ENCODE results near the gene RTKN2. TPM values are rescaled to one million over a fixed set of nuclear protein-coding genes. Genes with fewer than 3 reads are reported as not detected.

The RTKN2 gene
- total and polyA plus RNA-seq, 2 experiments from 2014 or later = 1.1 to 4.4 TPM

- H3K4me3 ChIP-seq = no peak overlapping the region
- no peak overlapping the region for H3K27ac ChIP-seq
- DNase-seq (ENCODE audit: low read depth in 1 of 2, low spot score in 1 of 2) = peak in 1 of 2 donors; percentile 59
- no peaks in the 10 kb centered on the region for H3K4me1 ChIP-seq (ENCODE audit: low read depth)
- H3K36me3 ChIP-seq = no peaks in the 10 kb centered on the region
- no peak for TF ChIP-seq CTCF (IDR thresholded peaks at IDR 0.05; ENCODE audit: low read depth, low read length)
- no peaks in the 10 kb centered on the region for H3K9me3 ChIP-seq (ENCODE audit: low read depth)
- no peaks in the 10 kb centered on the region for H3K27me3 ChIP-seq
Measured at GRCh38 chr10:62224606-62225005, 44.0 kb downstream of the RTKN2 start.

DNA sequence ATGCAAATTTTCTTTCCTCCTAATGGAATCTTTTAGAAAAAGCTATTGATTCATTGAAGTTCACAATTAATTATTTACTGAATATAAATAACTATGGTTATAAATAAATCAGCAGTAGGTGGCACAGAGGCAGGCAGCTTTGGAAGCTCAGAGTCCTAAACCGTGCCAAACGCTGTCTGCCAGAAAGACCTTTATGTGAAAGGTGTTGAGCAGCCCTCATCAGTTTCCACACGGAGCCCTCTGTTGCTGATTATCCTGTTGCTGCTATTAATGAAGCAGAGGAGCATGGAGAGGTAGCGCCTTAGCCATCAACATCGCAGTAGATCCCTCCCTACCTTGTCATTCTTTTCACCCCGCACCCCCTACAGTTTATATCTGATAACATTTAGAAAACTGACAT is 51.0 kb downstream of the RTKN2 start:
- H3K27me3 ChIP-seq = no peaks in the 10 kb centered on the region
- H3K4me3 ChIP-seq = no peak overlapping the region
- no peaks in the 10 kb centered on the region for H3K36me3 ChIP-seq
- TF ChIP-seq CTCF (IDR thresholded peaks at IDR 0.05; ENCODE audit: low read depth, low read length) = no peak
- no peak overlapping the region for H3K27ac ChIP-seq
- H3K4me1 ChIP-seq (ENCODE audit: low read depth) = no peaks in the 10 kb centered on the region
- no peaks in the 10 kb centered on the region for H3K9me3 ChIP-seq (ENCODE audit: low read depth)
- peak in 1 of 2 donors; percentile 14 for DNase-seq (ENCODE audit: low read depth in 1 of 2, low spot score in 1 of 2)

DNA sequence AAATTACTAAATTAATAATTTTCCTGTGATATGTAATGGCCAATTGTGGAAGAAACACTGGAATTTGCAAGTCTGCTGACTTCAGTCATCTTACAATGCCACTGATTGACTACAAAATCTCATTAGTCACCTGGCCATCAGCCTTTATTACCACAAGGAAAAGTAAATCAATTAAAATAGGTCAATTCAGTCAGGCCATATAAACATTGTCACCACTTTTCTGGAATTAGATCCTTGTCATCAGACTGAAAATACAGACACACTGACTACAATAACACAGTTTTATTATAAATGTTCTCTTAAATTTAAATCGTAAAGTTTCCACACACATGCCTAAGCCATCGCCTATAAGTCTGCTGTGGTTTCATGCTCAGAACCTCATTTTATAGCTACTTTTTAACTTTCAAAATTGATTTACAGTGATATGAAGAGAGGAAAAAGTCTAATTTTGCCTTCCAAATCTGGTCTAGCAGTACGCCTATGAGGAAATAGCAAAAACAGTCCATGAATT is 54.2 kb downstream of the RTKN2 start:
- no peaks in the 10 kb centered on the region for H3K27me3 ChIP-seq
- H3K9me3 ChIP-seq (ENCODE audit: low read depth) = no peaks in the 10 kb centered on the region
- no peak overlapping the region for H3K27ac ChIP-seq
- H3K4me1 ChIP-seq (ENCODE audit: low read depth) = no peaks in the 10 kb centered on the region
- H3K36me3 ChIP-seq = no peaks in the 10 kb centered on the region
- TF ChIP-seq CTCF (IDR thresholded peaks at IDR 0.05; ENCODE audit: low read depth, low read length) = no peak
- no peak for DNase-seq (ENCODE audit: low read depth in 1 of 2, low spot score in 1 of 2)
- no peak overlapping the region for H3K4me3 ChIP-seq

DNA sequence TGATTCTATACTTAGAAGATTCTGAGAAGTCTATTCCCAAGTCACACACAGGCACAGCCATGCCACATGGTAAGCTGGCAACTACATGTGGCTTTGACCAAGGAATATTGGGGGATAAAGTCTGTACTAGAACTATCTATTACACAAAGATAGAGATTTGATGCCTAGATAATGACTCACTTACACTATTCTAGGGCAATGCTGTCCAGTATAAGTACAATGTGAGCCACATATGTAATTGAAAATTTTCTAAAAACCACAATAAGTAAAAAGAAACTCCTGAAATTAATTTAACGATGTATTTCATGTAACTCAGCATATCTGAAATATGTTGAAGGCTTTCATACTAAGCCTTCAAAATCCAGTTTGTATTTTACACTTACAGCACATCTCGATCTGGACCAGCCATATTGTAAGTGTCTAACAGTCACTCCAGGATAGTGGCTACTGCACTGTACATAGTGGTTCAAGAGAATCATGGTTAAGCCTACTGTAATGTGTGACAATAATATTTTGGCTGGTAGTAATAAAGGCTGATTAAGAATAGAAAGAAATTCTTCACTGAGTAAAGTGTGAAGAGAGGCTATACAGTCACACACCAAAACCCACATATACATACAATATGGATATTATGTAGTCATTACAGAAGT is 62.8 kb downstream of the RTKN2 start:
- Histone ChIP-seq H3K27me3 (no peaks in the 10 kb centered on the region), H3K27ac (no peak overlapping the region), H3K4me1 (ENCODE audit: low read depth) (no peaks in the 10 kb centered on the region), H3K4me3 (no peak overlapping the region), H3K9me3 (ENCODE audit: low read depth) (no peaks in the 10 kb centered on the region), H3K36me3 (no peaks in the 10 kb centered on the region)
- no peak for DNase-seq (ENCODE audit: low read depth in 1 of 2, low spot score in 1 of 2)
- no peak for TF ChIP-seq CTCF (IDR thresholded peaks at IDR 0.05; ENCODE audit: low read depth, low read length)

- H3K36me3 ChIP-seq = no peaks in the 10 kb centered on the region
- no peak for TF ChIP-seq CTCF (IDR thresholded peaks at IDR 0.05; ENCODE audit: low read depth, low read length)
- no peaks in the 10 kb centered on the region for H3K9me3 ChIP-seq (ENCODE audit: low read depth)
- no peak overlapping the region for H3K27ac ChIP-seq
- DNase-seq (ENCODE audit: low read depth in 1 of 2, low spot score in 1 of 2) = peak in 1 of 2 donors; percentile 9
- no peak overlapping the region for H3K4me3 ChIP-seq
- no peaks in the 10 kb centered on the region for H3K4me1 ChIP-seq (ENCODE audit: low read depth)
- no peaks in the 10 kb centered on the region for H3K27me3 ChIP-seq
Measured at GRCh38 chr10:62199584-62199983, 69.1 kb downstream of the RTKN2 start.

All from cardiac muscle cell (in vitro differentiated cells and primary cell).